GM18951 (cell line): ENCODE data around the gene DYSF.

Experiments used
- POLR2A ChIP-seq: IDR thresholded peaks from 4 replicates; pipeline ENCODE4 v1.6.1; 2011; ENCODE audit warnings: mild to moderate bottlenecking; ENCODE audit not compliant: insufficient read length, insufficient read depth; ENCODE audit errors: extremely low read depth
- in situ Hi-C: fragments of 300-500 bp; cut with MboI; formaldehyde crosslinking; loops from one replicate; pipeline ENCODE4 v1.12.0; 2022; ENCODE audit warnings: low sequenced_read_pairs, mixed read lengths, inconsistent platforms; ENCODE audit not compliant: unreplicated experiment

DYSF gene

DNA sequence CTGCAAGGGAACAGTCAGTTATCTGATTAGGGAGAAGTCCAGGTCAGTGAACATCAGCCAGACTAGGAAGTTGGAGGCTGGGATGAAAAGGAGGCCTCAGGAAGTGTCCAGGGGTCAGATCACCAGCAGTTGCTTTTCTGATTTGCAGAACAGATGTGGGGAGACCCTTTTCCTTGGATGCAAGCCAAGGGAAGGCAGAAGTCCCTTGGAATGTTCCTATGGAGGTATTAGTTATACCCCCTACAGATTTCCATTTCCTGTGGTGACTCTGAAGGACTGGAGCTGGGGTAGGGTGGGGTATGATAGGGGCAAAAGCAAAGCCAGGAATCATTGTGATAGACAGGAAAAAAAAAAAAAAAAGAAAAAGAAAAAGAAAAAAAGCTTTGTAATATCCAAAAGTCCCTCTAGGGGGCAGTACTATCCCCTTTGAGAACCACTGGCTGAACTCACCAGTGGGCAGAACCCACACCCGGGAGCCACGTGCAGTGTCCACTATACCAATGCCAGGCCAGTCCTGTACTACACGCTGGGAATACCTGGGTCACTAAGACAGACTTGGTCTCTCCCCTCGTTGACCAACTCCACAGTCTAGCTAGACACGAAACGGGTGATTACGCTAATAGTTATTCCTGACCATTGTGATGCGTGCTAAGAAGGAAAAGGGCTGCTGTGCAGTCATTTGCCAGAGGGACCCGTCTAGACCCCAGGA, 7.4 kb downstream of the DYSF start:
- in situ Hi-C loops, result no loop called here
- no peak for TF ChIP-seq POLR2A

DNA sequence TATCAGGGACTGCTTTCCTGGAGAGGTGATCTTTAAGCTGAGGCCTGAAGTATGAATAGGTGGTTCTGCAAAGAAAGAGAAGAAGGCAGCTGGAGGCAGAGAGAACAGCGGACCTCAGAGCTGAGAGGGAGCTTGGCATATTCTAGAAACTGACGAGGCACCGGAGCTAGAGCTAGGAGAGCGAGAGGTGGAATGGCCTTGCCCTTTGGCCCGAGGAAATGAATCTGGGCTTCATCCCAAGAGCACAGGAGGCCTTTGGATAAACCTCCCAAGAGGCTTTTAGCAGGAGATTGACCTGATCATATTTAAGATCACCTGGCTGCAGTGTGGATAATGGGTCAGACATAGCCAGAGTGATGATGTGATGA, 7.9 kb downstream of the DYSF start:
- in situ Hi-C loops, result no loop called here
- TF ChIP-seq POLR2A, result no peak

DNA sequence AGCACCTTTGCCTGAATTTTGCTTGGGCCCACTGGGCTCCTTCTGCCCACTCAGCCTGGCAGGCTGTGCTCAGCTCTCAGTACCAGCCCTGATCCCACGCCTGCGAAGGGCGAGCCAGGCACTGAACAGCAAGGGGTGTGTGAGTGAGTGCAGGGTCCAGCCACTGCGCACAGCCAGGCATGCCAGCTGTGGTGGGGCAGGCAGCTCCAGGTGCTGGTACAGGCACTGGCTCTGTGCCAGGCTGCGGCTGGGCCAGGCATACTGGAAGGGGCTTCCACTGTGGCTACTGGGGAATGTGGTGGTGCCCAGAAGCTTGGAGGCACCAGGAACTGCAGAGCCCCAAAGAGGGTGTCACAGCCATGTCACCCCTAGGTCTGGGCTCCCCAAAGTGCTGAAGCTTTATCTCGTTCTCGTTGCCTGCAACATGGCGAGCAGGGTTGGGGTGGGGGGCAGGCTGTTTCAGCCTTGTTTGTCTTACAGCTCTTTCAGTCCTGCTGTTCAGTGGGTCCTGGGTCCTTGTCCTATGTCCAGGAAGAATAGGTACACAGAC, 8.8 kb downstream of the DYSF start:
- in situ Hi-C loops, result no loop called here
- no peak for TF ChIP-seq POLR2A

DNA sequence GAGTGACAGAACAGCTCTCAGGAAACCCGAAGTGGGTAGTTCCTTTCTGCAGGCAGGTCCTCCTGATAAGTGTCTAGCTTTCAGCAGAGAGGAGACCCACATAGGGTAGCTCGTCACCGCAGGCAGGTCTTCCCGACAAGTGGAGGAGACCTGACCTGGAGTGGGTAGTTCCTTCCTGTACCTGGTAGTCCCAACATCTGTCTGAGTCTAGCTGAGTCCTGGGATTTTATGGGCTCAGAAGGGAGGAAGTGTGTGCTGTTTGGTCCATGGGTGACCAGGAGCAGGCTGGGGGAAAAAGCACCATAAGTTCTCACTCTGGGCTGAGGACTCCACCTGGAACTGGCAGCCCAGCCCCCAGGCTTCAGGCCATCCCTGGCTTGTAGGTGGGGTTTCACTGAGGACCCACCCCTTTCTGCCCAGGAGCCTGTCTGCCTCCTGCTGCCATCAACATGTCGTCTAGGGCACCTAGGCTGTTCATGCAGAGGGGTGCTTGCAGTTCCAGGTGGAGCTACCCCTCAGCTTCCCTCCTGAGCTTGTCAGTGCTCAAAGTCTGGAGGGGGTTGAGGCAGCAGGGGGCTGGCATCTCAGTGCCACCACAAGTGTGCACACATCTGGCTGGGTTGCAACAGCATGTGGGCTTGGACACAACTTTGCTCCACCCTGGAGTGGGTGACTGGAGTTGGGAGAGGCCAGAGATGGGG, 9.4 kb downstream of the DYSF start:
- in situ Hi-C loops, result no loop called here
- TF ChIP-seq POLR2A, result no peak

DNA sequence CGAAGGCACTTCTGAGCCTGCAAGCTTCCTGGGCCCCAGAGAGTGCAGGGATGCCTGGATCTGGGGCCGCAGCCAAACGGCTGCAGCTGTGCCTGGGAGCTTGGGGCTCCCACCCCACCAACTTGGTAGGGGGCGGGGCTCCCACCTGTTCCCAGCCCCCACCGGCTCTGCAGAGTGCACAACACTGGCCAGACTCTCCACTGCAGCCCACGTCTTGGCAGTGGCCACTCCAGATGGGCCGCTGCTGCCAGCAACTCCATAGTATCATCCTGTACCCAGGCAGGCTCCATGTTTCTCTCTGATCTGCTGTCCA, 9.9 kb downstream of the DYSF start:
- TF ChIP-seq POLR2A, result no peak
- in situ Hi-C loops, result no loop called here

DNA sequence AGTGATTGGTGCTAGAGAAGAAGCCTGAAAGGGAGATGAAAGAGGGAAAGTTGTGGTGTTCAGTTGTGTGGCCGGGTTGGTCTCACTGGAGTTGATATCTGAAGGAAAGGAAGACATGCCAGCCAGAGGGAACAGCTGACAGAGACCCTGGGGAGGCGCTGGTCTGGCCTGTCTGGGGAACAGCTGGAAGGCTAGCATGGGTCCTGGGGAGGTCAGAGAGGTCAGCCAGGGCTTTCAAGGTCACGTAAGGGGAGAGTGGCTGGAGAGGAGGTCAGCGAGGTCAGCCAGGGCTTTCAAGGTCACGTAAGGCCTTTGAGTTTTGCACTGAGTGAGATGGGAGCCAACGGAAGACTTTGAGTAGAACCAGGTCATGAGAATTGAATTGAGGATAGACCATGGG, 11.0 kb downstream of the DYSF start:
- TF ChIP-seq POLR2A, result no peak
- in situ Hi-C loops, result no loop called here

DNA sequence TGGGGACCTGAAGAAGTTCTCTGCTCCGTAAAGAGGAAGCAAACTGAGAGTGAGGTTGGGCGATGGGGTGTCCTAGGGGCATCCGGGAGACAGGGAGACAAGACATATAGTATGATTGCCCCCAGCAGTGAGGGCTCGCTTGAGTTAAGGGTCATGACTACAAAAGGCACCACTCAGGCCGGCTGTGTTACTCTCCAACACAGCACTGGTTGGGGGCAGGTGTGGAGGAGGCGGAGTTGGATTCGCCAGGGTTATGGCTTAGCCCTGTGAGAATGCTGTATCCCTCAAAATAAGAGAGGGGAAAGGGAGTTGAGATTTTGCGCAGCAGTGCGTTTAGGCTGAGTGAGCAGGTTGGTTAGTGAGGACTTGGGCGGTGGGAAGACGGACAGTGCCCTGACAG, 12.0 kb downstream of the DYSF start:
- TF ChIP-seq POLR2A, result no peak
- in situ Hi-C loops, result no loop called here

DNA sequence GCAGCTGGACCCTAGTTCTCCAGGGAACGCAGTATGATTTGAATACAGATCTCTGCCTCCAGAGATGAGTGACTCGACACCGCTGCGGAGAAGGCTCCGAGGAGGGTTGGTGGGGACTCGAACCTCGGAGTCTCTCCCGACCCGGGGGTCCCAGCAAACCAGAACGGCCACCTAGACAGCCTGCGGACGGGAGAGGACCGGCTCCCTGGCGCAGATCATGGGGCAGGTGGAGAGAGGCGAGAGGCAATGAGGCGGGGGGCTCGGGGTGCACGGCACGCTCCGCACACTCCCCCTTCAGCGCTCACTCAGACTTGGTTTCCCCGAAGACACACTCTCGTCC, 12.6 kb downstream of the DYSF start:
- TF ChIP-seq POLR2A, result no peak
- in situ Hi-C loops, result no loop called here

DNA sequence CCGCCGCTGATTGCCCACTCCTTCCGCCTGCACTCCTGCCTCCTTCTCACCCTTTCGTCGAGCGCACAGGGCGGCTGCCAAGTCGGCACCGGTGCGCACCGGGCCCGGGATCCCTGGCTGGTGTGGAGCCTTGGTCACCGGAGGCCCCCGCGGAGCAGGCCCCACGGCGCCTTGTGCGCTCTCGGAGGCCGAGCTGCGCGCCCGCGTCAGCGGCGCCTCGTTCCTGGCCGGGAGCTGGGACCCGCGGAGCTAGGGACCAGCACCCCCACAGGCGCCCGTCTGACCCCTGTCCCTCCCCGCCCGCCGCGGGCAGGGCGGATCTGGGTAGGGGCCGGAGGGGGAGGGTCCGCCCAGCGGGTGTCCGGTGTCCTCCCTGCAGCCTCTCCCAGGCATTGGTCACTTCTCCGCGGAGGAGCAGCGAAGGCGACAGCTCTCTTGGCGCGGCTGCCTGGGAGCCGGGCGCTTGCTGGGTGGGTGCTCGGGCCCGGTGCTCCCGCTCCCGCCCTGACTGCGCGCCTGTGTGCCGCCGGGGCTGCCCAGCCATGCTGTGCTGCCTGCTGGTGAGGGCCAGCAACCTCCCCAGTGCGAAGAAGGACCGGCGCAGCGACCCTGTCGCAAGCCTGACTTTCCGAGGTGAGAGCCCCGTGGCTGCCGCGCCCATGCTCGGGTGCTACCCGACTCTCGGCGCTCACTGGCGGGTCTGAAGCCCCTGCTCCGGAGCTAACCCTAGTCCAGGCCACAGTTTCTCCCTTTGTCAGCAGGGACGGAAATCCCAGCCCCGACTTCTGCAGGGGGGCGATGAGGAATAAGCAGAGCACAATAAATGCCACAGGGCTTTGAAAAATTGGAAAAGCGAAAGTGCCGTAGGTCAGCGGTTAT, 13.2 kb downstream of the DYSF start:
- in situ Hi-C loops, result no loop called here
- TF ChIP-seq POLR2A, result no peak

DNA sequence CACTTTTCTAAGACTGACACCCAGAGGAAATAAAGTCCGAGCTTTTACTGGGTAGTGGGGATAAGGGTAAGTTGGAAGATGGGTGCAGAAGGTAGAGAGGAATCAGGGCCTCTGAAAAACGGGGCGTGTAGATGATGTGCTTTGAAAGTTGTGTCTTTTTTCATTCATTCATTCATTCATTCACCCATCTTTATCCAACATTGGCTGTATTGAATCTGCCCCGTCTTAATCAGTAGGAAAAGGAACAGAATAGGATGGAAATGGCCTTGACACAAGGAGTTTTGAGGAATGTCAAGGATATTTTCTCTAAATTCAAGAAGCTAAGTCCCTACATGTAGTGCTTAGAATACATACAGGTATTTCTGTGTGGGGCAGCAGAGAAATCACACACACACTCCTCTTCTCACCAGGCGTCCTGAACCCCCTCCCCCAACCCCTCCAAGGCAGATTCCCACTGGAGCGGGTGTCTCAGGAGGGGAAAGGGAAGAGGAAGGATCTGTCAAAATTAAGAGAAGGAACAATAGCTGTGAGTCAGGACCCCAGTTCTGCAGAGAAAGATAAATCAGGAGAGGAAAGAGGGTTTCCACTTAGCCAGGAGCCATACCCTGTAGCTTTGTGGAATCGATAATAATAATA, 13.9 kb downstream of the DYSF start:
- in situ Hi-C loops, result no loop called here
- TF ChIP-seq POLR2A, result no peak

DNA sequence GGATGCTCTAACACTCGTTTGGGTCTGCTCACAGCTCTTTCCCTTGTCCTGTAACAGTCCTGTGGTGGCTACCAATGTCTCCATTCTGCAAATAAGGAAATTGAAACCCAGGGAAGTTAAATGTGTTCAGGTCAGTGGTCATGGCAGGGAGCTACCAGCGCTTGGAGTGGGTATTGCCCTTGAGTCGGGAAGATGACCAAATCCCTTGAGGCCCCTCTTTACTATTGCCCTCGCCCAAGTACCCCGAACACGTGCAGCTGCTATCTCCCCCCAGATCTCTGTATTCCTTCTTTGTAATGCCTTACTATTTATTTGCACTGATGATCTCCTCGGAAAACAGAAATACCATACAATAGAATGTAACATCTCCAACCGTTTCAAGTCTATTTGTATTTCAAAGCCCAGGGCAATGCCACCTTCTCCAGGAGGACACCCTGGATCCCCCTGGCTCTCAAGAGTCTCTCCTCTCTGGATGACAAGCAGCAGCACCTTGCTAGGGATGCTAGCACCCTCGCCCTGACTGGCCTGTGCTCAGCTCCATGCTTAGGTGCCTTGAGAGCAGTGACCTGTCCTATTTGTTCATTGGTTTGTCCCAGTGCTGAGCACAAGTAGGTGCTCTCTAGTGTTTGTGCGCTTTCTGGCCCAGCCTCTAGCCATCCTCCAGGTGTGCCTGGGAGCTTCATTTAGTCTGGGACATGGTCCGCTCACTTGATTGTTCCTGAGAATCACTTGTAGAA, 15.1 kb downstream of the DYSF start:
- in situ Hi-C loops, result no loop called here
- TF ChIP-seq POLR2A, result no peak

DNA sequence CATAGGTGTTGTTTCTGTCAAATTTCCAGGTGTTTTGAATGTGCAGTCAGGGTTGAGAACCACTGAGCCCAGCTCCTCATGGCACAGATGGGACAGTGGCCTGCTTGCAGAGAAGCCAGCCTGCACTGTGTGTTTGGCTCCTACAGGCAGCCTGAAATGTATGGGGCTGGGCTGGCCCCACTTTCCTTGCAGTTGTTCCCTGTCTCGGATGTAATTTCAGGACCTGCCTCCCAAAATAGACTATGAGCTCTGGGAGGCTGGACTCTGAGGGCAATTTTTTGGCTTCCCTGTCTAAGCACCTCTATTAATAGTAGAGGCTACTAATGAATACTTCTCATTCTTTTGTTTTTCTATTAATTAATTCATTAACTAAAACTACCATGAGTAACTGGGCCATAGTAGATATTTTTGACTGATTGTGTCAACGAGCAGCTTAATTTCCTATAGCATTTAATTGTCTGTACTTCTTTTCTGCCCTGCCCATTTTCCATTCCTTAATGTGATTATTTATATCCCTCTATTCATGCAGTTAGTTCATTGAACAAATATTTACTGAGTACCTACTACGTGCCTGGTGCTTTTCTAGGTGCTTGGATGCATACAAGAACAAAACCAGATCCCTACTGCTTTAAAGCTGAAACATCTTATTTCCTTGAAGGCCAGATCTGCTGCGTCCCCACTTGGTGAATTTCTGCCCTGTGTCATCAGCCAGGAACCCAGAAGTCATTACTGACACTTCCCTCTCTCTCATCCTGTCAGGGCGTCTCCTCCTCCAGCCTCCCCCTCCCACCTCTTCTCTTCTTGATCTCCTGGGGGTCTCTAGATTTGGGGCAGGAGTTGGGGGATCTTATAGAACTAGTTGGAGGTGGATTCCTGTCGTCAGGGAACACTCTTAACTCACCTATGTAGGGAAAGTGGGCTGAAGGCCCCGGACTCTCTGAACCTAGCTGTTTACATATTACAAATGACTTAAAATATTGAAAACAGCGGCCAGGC, 16.3 kb downstream of the DYSF start:
- TF ChIP-seq POLR2A, result no peak
- in situ Hi-C loops, result no loop called here

DNA sequence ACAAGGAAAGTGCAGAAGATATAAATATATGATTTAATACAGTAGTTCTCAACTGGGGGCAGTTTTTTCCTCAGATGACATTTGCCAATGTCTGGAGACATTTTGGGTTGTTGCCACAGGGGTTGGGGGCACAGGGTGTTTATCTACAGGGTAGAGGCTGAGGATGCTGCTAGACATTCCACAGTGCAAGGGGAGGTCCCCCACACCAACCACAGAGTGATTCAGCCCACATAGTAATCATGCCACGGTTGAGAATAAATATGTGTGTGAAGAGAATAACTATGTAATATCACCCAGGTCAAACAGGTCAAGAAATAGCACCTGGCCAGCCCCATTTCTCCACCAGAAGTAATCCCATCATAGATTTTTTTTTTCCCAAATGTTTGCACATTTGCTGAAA, 17.9 kb downstream of the DYSF start:
- no peak for TF ChIP-seq POLR2A
- in situ Hi-C loops, result no loop called here
